Stomach (tissue), 9 donors: ENCODE measurements around the gene UNC93A. TPM values are rescaled to one million over a fixed set of nuclear protein-coding genes. Genes with fewer than 3 reads are reported as not detected.

Source experiments
- DNase-seq, 2 donors: peaks; one replicate each; pipeline versions ENCODE4 v3.0.0 to v3.0.0-alpha.2; 2013 to 2019
- H3K27ac ChIP-seq, 5 donors: fragments of 200-600 bp in 4 of 5; sonication (generic) in 4 of 5; one replicate each; pipeline ENCODE4 v1.5.1; 2013 to 2019; ENCODE audit warnings: mild to moderate bottlenecking in 1 of 5, moderate library complexity in 1 of 5
- H3K27me3 ChIP-seq, 3 donors: fragments of 200-600 bp; sonication (generic); one replicate each; pipeline ENCODE4 v1.5.1; 2017 to 2019; ENCODE audit warnings: mixed run types in 1 of 3
- H3K36me3 ChIP-seq, 4 donors: fragments of 200-600 bp; sonication (generic); 1 replicate in 3 of 4; 2 replicates in 1 of 4; pipeline ENCODE4 v1.5.1; 2016 to 2019
- H3K4me1 ChIP-seq, 4 donors: fragments of 200-600 bp; sonication (generic); one replicate each; pipeline ENCODE4 v1.5.1; 2016 to 2019
- H3K4me3 ChIP-seq, 4 donors: fragments of 200-600 bp; sonication (generic) in 3 of 4; one replicate each; pipeline ENCODE4 v1.5.1; 2016 to 2019; ENCODE audit warnings: mild to moderate bottlenecking in 1 of 4
- H3K9me3 ChIP-seq, 4 donors: fragments of 200-600 bp; sonication (generic); one replicate each; pipeline ENCODE4 v1.5.1; 2016 to 2019
- CTCF ChIP-seq, 7 experiments: fragments of 450-650 bp in 4 of 7; fragments of 200-600 bp in 3 of 7; sonication (generic) in 3 of 7; IDR thresholded peaks; one replicate each; pipeline ENCODE4 v1.5.1; 2016 to 2019; ENCODE audit warnings: antibody characterized with exemption in 7 of 7, control low read depth in 2 of 7, mild to moderate bottlenecking in 1 of 7
- EP300 ChIP-seq: sonication (generic); formaldehyde crosslinking; IDR thresholded peaks from one replicate; pipeline ENCODE4 v1.6.1; 2017; ENCODE audit warnings: antibody characterized with exemption
- POLR2A ChIP-seq, 4 donors: fragments of 450-650 bp; IDR thresholded peaks; one replicate each; pipeline ENCODE4 v1.6.1; 2016; ENCODE audit warnings: antibody characterized with exemption in 4 of 4, control low read depth in 2 of 4, mild to moderate bottlenecking in 1 of 4, moderate library complexity in 1 of 4
- POLR2AphosphoS5 ChIP-seq, 3 donors: sonication (generic); formaldehyde crosslinking; IDR thresholded peaks; one replicate each; pipeline ENCODE4 v1.6.1; 2016; ENCODE audit warnings: antibody characterized with exemption in 3 of 3
- WGBS, 5 donors: extraction: QIAGEN DNeasy Blood & Tissue Kit in 3 of 5; methylation state at CpG; one replicate each; pipeline versions ENCODE4 v1.1.5 to v1.1.7; 2013 to 2018; 5-methylcytosine and 5-hydroxymethylcytosine counted together
- intact Hi-C: fragments of 100-400 bp; cut with DNase I; formaldehyde crosslinking; loops from one replicate; pipeline ENCODE4 v1.15.1; 2023; ENCODE audit warnings: low total_unique reads
- polyA plus RNA-seq, 3 donors: library from polyadenylated mRNA; stranded (reverse); fragments of 200-250 nt; gene quantifications; one replicate each; pipeline ENCODE4 v1.2.3, GENCODE V29; 2013
- total RNA-seq, 5 donors: library from RNA; depleted of rRNA; stranded (reverse); fragments of >200 nt; gene quantifications; one replicate each; pipeline versions ENCODE4 v1.1.0 to v1.2.3, GENCODE V29; 2014 to 2016
- donor health status: healthy with polysubstance abuse.
- donor health status: Bipolar disorder and iron deficiency.
- donor health status: healthy.

UNC93A gene
- total and polyA plus RNA-seq, 8 donors = 0.13 to 0.73 TPM; not detected in 6

DNA sequence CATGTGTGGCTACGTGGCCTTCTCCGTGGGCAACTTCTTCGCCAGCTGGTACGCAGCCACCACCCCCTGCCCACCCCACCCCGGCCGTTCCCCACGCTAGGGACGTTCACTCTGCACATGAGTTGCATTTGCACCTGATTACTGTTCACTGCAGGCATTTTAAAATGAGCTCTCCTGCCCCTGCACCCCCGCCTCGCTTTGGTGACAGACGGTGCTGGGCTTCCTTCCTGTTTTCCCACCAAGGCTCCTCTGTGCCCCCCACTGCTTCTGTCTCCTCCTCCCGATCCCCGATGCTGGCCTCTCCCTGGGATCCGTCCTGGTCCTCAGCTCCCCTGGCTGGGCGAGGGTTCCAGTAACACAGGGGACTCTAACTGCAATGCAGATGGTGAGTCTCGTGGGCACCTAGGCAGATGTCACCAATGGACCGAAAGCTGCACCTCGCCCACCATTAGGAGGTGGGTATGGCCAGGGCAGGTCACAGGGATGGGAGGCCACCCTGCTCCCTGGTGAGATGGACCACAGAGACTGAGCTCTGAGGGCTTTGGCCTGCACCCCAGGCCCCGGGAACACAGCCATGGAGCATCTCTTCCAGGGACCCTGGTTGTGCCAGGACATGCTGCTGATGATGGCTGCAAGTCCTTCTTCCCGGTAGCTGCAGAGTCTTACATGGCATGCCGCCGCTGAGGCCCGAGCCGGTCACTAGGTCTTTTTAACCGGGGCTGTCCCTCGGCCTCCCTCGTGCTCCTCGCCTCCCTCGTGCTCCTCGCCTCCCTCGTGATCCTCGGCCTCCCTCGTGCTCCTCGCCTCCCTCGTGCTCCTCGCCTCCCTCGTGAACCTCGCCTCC lies 3.8 kb downstream of the UNC93A start:
- intact Hi-C loops = no loop called here
- Histone ChIP-seq H3K9me3 (no peaks in the 10 kb centered on the region), H3K27me3 (peaks cover 0 to 17% (median 0%) of the 10 kb centered on the region in 3 donors), H3K4me3 (no peak overlapping the region), H3K27ac (no peak overlapping the region), H3K36me3 (no peaks in the 10 kb centered on the region), H3K4me1 (no peaks in the 10 kb centered on the region)
- WGBS, 5 donors = 89 to 92% (median 90%) methylated on average over 30 to 38 of the region's 38 CpGs
- TF ChIP-seq POLR2A (IDR thresholded peaks at IDR 0.05) (no peak), EP300 (no peak), CTCF (IDR thresholded peaks at IDR 0.05) (no peak), POLR2AphosphoS5 (IDR thresholded peaks at IDR 0.05) (no peak)
- no peak for DNase-seq

- 93 to 95% (median 95%) methylated on average over 21 to 43 of the region's 43 CpGs for WGBS, 5 donors
- Histone ChIP-seq H3K36me3 (no peaks in the 10 kb centered on the region), H3K27ac (no peak overlapping the region), H3K4me3 (no peak overlapping the region), H3K9me3 (no peaks in the 10 kb centered on the region), H3K27me3 (peaks cover 0 to 17% (median 0%) of the 10 kb centered on the region in 3 donors), H3K4me1 (no peaks in the 10 kb centered on the region)
- intact Hi-C loops = no loop called here
- TF ChIP-seq EP300 = no peak
- no peak for TF ChIP-seq CTCF (IDR thresholded peaks at IDR 0.05)
- TF ChIP-seq POLR2A (IDR thresholded peaks at IDR 0.05) = no peak
- TF ChIP-seq POLR2AphosphoS5 (IDR thresholded peaks at IDR 0.05) = no peak
- DNase-seq = no peak
These were observed 4.6 kb downstream of the UNC93A start for GRCh38 chr6:167295495-167296292.

- peaks cover 0 to 16% (median 0%) of the 10 kb centered on the region in 3 donors for H3K27me3 ChIP-seq
- TF ChIP-seq EP300 (no peak), CTCF (IDR thresholded peaks at IDR 0.05) (no peak), POLR2A (IDR thresholded peaks at IDR 0.05) (no peak), POLR2AphosphoS5 (IDR thresholded peaks at IDR 0.05) (no peak)
- no peak overlapping the region for H3K4me3 ChIP-seq
- DNase-seq = no peak
- no peaks in the 10 kb centered on the region for H3K36me3 ChIP-seq
- no peaks in the 10 kb centered on the region for H3K9me3 ChIP-seq
- intact Hi-C loops = no loop called here
- 81 to 96% (median 90%) methylated on average over 5 of the region's 5 CpGs for WGBS, 5 donors
- no peaks in the 10 kb centered on the region for H3K4me1 ChIP-seq
- no peak overlapping the region for H3K27ac ChIP-seq
These were observed 5.2 kb downstream of the UNC93A start for GRCh38 chr6:167296293-167296690.

DNA sequence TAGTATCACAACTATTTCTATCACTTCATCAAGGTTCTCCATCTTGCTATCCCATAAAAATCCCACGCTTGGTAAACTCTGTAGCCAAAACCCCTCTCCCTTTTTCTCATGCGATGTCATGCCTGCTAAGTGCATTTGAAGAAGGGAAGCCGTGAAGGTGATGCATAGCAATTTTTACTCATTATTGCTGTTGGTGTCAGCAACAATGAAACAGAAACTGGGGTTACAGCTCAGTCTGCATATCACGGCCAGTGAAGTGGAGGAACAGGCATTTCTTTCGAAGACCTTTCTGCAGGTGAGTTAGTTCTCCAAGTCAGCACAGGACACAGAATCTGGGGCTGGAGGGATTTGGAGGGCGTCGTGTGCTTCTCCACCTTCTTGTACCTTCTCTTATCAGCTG lies 5.8 kb downstream of the UNC93A start:
- Histone ChIP-seq H3K36me3 (no peaks in the 10 kb centered on the region), H3K27ac (no peak overlapping the region), H3K27me3 (peaks cover 0 to 10% (median 0%) of the 10 kb centered on the region in 3 donors), H3K4me3 (no peak overlapping the region), H3K4me1 (no peaks in the 10 kb centered on the region), H3K9me3 (no peaks in the 10 kb centered on the region)
- TF ChIP-seq CTCF (IDR thresholded peaks at IDR 0.05) = no peak
- TF ChIP-seq EP300 = no peak
- TF ChIP-seq POLR2AphosphoS5 (IDR thresholded peaks at IDR 0.05) = no peak
- no peak for TF ChIP-seq POLR2A (IDR thresholded peaks at IDR 0.05)
- intact Hi-C loops = no loop called here
- WGBS, 5 donors = 84 to 89% (median 87%) methylated on average over 7 of the region's 7 CpGs
- DNase-seq = no peak
